Activated CD4-positive, alpha-beta T cell treated with anti-CD3 and anti-CD28 coated beads, Interleukin-2, amount 50 U/mL, for 24 hours (primary cell): ENCODE results near the gene IFT81.

ENCODE experiments used
- DNase-seq, 2 donors: peaks; one replicate each; pipeline ENCODE4 v3.0.0-alpha.2; 2020; ENCODE audit warnings: low read depth in 1 of 2, low spot score in 1 of 2

IFT81 gene

DNA sequence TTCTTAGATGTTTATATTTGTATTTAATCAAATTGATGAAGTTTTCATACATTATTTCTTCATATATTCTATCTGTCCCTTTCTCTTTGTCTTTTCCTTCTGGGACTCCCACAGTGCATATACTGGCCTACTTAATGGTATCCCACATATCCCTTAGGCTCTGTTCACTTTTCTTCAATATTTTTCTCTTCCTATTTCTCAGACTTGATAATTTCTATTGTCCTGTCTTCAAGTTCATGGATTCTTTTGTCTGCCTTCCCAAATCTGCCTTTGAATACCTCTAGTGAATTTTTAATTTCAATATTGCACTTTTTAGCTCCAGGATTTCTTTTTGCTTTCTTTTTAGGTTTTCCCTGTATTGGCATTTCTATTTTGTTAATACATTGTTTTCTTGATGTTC is 33.4 kb downstream of the IFT81 start:
- no peak for DNase-seq

DNA sequence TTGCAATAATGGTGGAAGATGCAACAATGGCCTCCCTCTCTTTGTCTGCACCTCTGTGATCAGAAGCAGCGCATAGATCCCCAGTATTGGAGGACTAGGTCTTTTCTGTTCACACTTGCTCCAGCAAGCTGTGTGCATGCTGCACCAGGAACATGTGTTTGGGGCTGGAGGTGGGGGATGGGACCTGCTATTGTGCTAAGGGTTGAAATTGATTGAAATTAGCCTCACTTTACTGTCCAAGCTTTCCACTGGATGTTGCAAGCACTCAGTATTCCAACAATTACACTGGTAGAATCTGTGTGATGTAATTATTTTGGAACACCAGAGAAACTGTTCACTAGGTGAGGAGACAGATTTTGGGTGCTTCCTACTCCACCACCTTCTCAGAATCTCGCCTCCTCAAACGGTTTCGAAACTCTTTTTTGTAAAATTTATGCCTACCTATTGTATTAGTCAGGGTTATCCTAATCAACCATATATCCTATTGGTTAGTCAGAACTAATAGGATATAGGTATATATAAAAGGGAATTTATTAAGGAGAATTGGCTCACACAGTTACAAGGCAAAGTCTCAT is 35.6 kb downstream of the IFT81 start:
- no peak for DNase-seq

DNA sequence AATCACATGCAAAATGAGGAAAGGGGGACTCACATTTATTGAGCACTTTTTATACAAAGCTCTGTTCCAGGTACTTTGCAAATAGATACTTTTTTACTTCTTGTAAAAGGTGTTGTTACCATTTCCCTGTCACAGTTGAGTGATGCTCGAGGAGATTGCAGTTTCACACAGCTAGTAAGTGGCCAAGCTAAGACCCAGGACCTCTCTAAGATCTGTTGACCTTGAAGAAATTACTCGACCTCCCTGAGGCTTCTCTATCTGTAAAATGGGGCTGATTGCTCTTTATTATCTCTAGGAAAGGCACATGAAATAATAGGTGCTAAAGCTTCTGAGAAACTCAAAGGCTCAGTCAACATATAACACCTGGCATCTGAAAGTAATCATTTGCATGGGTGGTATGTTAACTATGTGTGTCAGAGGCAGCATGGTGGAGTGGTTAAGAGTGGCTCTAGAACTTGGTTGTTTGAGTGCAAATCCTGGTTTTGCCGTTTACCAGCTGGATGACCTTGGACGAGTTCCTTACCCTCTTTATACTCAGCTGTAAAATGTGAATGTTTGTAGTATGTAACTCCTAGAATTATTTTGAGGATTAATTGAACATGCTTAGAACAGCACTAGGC is 41.5 kb downstream of the IFT81 start:
- DNase-seq, result no peak

DNA sequence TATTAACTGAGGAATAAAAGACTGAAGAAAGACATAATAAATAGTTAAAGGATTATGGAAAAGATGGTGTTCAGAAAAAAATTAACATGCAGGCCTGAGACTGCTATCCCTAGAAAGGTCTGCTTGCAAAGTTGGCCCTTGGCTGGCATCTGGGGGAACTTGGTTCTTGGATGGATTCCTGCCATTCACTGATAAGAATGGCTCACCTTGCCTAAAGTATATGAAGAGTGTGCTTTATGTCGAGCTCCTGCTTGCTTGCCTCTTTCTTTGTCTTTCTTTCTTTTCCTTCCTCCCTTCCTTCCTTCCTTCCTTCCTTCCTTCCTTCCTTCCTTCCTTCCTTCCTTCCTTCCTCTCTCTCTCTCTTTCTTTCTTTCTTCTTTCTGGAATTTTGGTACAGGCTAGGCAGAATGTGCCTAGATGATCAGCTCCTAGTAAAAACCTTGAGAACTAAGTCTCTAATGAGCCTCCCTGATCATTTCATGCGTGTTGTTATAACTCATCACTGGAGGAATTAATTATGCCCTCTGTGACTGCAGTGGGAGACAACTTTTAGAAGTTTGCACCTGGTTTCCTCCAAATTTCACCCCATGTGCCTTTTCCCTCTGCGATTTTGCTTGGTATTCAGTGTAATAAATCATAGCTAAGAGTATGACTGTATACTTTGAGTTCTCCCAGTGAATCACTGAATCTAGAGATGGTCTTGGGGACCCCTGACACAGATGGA is 44.7 kb downstream of the IFT81 start:
- DNase-seq, result no peak

DNA sequence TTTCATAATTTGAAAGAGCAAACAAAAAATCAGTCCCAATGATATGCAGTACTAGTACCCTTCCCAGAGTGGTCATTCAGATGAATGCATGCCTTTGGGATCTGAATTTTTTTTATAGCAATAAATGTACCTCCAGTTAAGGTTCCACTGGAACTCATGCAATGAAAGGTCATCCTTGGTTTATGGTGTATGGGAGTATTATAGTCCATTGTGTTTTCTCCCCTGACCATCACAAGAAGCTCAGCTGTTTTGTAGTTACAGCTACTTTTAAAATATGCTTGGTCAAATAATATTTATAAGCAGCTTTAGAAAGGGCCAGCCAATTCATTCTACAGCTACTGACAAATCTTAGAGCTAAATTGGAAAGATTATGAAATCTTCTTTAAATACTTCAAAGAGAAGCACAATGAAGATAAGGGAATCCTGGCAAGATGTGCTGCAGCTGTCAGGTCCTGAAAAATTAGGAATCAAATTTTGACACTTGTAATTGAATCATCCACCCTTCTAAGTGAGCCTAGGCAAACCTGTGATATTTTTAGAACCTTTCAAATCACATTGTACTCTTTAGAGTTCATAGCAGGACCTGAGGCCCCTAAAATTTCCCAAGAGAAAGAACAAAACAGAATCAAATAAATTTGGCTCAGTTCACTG is 46.5 kb downstream of the IFT81 start:
- DNase-seq, result no peak

DNA sequence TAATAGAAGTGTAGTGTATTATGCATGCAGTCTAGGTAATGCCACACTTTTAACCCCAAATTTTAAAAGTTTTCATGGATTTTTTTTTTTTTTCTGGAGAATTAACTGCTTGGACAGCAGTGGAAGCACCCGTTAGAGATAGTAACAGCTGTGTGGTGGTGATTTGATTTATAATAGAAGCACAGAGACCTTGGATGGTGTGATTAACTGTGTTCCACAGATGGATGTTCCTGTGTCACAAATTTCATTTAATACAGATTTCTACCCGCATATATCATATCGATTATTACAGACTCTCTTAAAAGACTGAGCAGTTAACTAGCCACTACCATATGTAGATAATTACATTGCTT is 47.0 kb downstream of the IFT81 start:
- no peak for DNase-seq

DNA sequence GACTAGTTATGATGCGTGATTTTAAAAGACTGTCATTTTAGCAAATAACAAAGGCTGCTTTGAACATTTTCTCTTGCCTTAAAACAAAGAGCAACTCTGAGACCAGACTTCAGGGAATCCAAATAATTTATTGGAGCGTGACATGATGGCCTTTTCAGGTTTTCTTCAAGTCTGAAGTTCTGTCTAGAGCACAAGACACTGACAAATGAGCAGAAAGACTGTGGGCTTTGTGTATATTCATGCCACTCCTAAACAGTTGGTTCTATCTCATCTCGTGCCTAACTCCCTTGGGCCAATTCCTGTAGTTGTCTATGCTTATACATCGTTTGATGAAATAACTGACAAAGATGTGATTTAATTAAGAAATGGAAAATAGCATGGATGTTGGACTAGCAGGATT is 47.5 kb downstream of the IFT81 start:
- no peak for DNase-seq

DNA sequence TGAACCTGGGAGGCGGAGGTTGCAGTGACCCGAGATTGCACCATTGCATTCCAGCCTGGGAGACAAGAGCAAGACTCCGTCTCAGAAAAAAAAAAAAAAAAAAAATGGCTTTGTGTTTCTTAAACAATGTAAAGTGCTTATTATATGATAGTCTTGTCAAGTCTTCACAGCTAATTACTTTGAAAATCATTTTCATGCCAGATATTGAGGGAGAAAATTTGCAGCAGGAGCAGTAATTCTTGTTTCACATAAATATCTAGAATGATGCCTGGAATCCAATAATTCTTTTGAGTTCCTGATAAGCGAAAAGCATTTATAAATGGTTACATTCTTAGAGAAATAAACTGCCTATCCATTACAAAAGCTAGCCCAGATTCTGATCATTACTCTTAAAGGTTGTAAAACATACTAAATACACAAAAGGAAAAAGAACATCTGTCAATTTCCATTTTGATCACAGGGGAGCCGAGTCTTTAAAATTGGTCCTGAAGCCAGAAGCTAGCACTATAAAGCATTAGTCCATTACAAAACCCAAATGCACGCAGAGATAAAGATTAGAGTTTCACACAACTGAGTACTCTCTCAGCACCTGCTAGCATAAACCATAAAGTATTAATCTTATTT is 50.3 kb downstream of the IFT81 start:
- DNase-seq, result no peak

DNA sequence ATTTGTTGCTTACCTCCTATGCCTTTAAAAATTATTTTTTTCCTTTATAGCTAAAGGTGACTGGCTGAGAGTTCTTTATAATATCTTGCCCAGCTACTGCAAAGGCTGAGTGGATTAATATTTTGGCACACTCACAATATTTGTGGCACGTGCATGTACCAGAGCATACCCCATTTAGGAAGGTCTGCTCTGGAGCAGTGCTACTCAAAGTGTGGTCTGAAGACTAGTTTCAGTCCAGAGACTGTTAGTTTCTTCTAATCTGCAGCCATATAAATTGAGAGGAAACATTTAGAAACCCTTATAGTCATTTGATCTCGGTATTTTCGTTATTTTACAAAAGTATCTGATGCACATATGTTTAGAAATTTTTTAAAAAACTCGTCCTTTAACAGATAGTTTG is 51.0 kb downstream of the IFT81 start:
- DNase-seq, result no peak

DNA sequence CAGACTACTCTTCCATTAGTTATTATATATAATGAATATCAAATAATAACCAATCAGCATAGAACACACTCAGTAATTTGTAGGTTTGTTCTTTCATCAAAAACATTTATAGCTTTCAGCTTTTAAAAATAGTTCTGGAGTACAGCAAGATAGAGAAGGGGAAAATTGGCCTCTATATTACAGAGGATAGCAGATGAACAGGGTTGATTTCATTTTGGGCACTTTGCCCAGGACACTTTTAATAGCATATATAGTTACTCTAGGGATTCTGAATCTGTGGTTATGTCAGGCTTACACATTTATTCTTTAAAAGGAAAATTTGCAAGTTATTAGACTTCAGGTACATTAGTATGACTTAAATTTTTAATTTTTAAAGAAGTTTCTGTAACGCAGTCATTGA is 52.6 kb downstream of the IFT81 start:
- no peak for DNase-seq

DNA sequence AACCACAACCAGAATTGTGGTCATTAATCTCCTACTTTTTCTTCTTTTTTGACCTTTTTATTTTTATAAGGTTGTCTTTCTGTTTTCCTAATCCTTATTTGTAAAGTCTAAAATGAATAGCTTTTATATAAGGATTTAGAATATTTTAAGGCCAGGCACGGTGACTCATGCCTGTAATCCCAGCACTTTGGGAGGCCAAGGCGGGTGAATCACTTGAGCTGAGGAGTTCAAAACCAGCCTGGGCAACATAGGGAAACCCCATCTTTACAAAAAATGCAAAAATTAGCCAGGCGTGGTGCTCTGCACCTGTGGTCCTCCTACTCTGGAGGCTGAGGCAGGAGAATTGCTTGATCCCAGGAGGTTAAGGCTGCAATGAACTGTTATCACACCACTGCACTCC is 55.1 kb downstream of the IFT81 start:
- DNase-seq, result no peak

DNA sequence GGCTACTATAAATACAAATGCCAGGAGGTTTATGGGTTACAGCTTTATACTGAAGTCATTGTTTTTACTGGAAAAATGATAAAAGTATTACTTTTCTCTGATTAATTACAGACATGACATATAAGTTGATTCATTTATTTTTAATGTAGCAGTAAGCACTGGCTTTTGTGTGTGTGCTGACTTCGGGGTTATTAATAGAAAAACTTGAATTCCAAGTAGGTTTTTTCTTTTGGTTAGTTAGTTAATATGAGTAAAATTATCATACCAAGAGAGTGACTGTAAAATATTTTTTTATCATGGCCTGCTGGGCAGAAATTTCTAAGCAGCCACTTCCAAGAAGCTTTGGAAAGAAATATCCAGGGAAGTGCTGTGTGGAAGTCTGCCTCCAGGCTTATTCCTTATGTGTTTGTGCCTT is 56.4 kb downstream of the IFT81 start:
- DNase-seq, result no peak

DNA sequence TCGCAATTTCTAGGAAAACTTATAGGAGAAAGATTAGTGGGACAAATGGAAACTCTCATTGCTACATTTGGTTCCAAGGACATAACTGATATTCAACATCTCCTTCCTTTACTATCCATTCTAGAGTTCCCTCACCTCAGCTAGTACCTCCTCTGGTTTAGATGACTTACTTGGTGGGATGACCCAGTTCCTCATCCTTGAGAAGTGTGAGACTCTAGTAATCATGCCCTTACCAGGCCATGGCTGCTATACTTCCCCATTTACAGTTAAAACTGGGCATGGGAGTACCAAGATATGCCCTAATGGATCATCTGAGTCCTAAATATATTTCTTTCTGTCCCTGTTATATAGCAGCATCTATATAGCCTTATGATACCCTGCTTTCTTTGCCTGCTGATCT is 58.1 kb downstream of the IFT81 start:
- DNase-seq, result no peak

DNA sequence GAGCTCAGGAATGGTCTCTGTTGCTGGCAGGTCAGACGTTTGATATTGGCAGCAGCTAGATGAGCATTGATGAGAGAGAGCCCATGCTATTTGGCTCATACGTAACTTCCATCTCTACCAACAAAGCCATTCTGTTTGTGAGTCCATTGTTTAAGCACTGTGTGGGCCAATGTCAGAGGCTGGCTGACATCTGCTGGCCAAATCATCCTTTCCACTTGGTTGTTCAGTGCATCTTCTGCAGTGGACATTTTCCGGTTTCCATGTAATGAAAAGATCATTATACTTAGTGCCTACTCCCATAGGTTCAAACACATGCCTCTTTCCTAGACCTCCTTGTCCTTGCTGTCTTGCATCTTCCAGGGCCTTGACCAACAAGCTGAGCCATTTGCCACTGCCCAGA is 59.2 kb downstream of the IFT81 start:
- no peak for DNase-seq

DNA sequence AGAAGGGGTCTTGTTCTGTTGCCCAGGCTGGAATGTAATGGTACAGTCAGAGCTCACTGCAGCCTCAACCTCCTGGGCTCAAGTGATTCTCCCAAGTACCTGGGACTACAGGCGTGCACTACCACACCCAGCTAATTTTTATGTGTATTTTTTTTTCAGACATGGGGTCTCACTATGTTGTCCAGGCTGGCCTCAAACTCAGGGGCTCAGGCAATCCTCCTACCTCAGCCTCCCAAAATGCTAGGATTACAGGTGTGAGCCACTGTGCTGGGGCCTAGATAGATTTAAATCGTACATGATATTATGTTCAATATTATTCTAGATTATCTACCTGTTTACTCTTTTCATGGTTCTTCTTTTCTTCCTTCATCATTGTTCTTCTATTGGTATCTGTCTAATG is 61.5 kb downstream of the IFT81 start:
- no peak for DNase-seq

DNA sequence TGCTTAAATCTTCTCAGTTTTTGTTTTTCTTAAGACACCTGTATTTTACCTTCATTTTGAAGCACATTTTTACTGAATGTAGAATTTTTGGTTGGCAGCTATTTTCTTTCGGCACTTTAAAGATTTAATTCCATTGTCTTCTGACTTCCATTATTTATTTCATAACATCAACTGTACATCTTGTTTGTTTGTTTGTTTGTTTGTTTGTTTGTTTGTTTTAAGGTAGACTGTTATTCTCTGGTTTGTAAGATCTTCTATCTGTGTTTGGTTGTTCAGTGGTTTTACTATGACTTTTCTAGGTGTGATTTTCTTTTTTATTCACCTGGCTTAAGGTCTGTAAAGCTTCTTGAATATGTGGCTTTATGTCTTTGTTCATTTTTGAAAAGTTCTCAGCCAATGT is 61.9 kb downstream of the IFT81 start:
- DNase-seq, result no peak

DNA sequence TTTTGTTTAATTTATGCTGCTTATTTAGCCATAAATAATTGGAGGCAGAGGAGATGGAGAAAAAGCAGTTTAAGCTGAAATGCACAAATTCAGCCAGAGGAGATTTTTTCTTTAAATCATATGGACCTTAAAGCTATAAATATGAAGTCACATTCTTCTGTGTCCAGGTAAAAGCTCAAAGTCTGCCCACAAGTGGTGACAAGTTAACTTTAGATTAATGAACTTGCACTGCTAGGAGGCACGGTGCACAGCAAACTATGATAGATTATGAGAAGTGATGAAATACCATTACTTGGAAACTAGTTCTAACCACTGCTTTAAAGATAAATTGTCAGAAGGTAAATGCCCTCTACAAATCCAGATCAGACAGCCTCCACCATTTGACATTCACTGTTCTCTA is 69.0 kb downstream of the IFT81 start:
- DNase-seq, result no peak

DNA sequence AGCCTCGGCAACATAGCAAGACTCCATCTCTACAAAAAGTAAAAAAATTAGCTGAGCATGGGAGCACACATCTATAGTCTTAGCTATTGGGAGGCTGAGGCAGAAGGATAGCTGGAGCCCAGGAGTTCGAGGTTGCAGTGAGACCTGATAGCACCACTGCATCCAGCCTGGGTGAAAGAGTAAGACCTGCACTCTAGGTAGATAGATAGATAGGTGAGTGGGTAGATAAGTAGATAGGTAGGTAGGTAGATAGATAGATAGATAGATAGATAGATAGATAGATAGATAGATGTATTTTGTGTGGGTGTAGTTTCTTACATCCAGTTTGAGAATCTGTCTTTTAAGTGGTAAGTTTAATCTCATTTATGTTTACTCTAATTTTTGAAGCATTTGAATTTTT is 72.8 kb downstream of the IFT81 start:
- no peak for DNase-seq

DNA sequence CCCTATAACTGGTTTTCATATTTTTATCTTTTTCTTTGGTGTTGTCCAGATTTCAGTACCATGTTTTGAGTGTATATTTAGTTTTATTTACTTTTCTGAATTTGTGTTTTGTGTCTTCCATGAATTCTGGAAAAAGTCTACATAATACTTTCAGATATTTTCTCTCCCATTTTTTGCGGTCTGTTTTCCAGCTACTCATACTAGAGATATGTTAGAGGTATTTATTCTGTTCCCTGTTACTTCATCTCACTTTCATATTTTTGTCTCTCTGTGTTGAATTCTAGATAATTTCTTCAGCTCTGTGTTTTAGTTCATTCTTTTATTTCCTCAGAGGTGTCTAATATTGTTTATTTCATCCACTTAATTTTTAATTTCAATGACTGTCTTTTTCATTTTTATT is 74.2 kb downstream of the IFT81 start:
- no peak for DNase-seq

DNA sequence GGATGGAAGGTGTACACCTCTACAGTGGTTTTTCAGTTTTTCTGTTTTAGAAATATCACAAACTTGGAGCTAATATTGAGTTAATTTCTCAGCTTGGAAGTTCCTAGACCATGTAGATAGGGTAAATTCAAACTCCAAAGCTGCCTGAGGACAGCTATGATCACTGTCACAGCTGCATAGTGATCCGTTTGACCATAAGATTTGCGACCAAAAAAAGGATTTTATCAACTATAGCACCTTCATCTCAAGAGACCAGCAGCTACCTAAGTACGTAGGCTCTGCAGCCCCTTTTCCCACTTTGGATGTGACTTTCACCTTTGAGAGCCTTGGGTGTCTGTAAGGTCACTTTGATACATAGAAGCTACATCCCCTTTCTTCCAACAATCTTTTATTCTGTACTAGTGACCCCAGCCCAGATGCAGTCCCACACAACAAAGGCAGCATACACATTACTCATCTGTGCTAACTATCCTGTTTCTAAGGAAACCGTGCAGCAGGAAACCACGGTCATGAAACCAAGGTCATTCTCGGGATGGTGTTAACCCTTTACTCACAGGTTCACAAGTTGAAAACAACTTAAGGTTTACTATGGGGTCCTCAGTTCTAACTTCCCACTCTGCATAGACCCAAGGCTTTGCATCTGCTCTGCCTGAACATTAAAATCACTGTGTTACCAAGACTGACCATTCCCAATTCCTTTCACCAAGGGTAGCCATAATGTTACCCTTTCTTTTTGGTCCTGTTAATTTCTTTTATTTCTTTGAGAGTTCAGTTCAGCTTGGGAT is 75.4 kb downstream of the IFT81 start:
- no peak for DNase-seq

DNA sequence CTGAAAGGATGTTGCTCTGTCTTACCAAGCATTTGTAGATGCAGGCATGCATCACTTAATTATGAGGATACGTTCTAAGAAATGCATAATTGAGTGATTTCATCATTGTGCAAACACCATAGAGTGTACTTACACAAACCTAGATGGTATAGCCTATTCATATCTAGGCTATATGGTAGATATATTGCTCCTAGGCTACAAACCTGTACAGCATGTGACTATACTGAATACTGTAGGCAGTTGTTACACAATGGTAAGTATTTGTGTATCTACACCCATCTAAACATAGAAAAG is 75.9 kb downstream of the IFT81 start:
- DNase-seq, result no peak
